ENCODE measurements around the gene ARHGAP23. TPM values are rescaled to one million over a fixed set of nuclear protein-coding genes. Genes with fewer than 3 reads are reported as not detected.

The ARHGAP23 gene
- total and polyA plus RNA-seq, 2 experiments from 2014 or later, result 16.0 to 30.0 TPM

- H3K36me3 ChIP-seq (replicated peaks; ENCODE audit: insufficient read depth, low read depth), result no peaks in the 10 kb centered on the region
- peaks cover 2% of the 10 kb centered on the region for H4K20me1 ChIP-seq (ENCODE audit: insufficient read depth, poor library complexity, severe bottlenecking)
- H3K4me3 ChIP-seq, result no peak overlapping the region
- H3K79me2 ChIP-seq, result peaks cover 4% of the 10 kb centered on the region
- TF ChIP-seq CTCF (IDR thresholded peaks at IDR 0.05; ENCODE audit: poor library complexity) (no peak), EZH2phosphoT487 (IDR thresholded peaks at IDR 0.05; ENCODE audit: low read depth, severe bottlenecking, unreplicated experiment) (no peak), EZH2 (IDR thresholded peaks at IDR 0.05; ENCODE audit: borderline replicate concordance) (no peak)
- no peaks in the 10 kb centered on the region for H3K9me3 ChIP-seq (ENCODE audit: low read depth)
- WGBS (ENCODE audit: low lambda C conversion rate, missing lambda C conversion rate), result 89% methylated on average over 2 of the region's 2 CpGs
- no peaks in the 10 kb centered on the region for H3K27me3 ChIP-seq
- no peak overlapping the region for H2AFZ ChIP-seq
- H3K4me2 ChIP-seq, result no peak overlapping the region
- H3K27ac ChIP-seq, result no peak overlapping the region
- DNase-seq (ENCODE audit: low spot score), result no peak
- H3K4me1 ChIP-seq (ENCODE audit: insufficient read depth), result peaks cover 13% of the 10 kb centered on the region
- no peaks in the 10 kb centered on the region for H3K9me2 ChIP-seq (replicated peaks; ENCODE audit: insufficient read depth)
Observed at GRCh38 chr17:38430822-38431221, 2.6 kb downstream of the ARHGAP23 start.

DNA sequence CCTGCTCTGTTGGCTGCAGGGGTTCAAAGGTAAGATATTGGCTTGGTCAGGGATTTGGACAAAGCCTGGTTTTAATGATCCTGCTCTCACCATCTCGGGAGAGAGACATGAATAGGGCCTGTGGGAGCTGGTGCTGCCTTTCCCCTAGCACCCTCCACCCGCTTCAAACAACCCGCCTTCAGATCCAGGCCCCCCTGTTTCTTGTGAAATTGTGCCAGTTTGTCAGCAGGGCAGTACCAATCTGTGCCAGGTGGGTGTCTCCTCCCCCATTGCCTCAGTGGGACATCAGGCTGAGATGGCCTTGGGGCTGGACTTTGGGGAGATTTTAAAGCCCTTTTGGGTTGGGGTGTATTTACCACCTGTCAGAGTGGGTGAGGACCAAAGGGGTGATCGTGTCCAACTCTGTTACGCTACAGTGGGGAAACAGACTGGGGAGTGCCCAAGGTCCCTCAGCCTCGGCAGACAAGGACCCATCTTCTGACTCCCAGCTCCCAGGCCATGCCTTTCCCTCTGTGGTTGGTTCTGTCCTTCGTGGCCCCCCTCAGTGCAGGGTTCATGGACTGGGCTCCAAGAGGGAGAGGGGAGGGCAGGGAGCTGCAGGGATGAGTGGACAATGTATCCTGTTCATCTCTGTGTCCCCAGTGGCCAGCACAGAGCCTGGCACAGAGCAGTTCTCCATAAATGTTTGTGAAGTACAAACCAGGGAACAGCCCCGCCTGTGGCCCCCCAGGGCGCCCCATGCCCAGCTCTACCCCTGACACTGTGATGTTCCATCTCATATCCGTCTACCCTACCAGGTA is 3.3 kb downstream of the ARHGAP23 start:
- H4K20me1 ChIP-seq (ENCODE audit: insufficient read depth, poor library complexity, severe bottlenecking), result peaks cover 5% of the 10 kb centered on the region
- H3K79me2 ChIP-seq, result peaks cover 4% of the 10 kb centered on the region
- TF ChIP-seq EZH2phosphoT487 (IDR thresholded peaks at IDR 0.05; ENCODE audit: low read depth, severe bottlenecking, unreplicated experiment) (no peak), EZH2 (IDR thresholded peaks at IDR 0.05; ENCODE audit: borderline replicate concordance) (no peak), CTCF (IDR thresholded peaks at IDR 0.05; ENCODE audit: poor library complexity) (no peak)
- H3K27ac ChIP-seq, result no peak overlapping the region
- WGBS (ENCODE audit: low lambda C conversion rate, missing lambda C conversion rate), result 89% methylated on average over 10 of the region's 10 CpGs
- H3K4me2 ChIP-seq, result no peak overlapping the region
- no peak for DNase-seq (ENCODE audit: low spot score)
- H3K27me3 ChIP-seq, result no peaks in the 10 kb centered on the region
- H3K9me2 ChIP-seq (replicated peaks; ENCODE audit: insufficient read depth), result no peaks in the 10 kb centered on the region
- H2AFZ ChIP-seq, result no peak overlapping the region
- no peaks in the 10 kb centered on the region for H3K36me3 ChIP-seq (replicated peaks; ENCODE audit: insufficient read depth, low read depth)
- peaks cover 13% of the 10 kb centered on the region for H3K4me1 ChIP-seq (ENCODE audit: insufficient read depth)
- H3K9me3 ChIP-seq (ENCODE audit: low read depth), result no peaks in the 10 kb centered on the region
- no peak overlapping the region for H3K4me3 ChIP-seq

DNA sequence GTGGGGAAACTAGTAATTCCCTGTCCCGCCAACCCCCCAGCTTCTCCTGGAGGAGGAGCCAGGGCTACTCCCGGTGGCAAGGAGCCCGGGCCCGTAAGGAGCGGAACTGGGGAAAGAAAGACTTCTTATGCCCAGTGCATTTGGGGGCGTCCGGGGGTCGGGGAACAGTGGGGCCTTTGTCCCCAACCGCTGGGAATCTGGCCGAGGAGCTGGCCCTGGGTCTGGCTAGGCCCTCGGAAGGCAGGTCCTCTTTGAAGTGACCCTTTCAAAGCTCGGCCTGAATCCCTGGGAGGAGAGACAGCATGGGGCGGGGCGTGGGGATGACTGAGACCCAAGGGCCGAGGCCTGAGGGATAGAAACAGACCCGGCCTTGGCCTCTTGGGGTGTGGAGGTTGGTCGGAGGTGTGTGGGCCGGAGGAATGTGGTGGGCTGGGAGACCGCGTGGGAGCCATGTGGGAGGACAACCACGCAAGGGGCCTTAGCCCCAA is 6.0 kb downstream of the ARHGAP23 start:
- TF ChIP-seq EZH2phosphoT487 (IDR thresholded peaks at IDR 0.05; ENCODE audit: low read depth, severe bottlenecking, unreplicated experiment) (no peak), CTCF (IDR thresholded peaks at IDR 0.05; ENCODE audit: poor library complexity) (no peak), EZH2 (IDR thresholded peaks at IDR 0.05; ENCODE audit: borderline replicate concordance) (no peak)
- Histone ChIP-seq H3K79me2 (peaks cover 4% of the 10 kb centered on the region), H3K4me1 (ENCODE audit: insufficient read depth) (peaks cover 1% of the 10 kb centered on the region), H3K27me3 (no peaks in the 10 kb centered on the region), H3K4me2 (no peak overlapping the region), H3K9me2 (replicated peaks; ENCODE audit: insufficient read depth) (no peaks in the 10 kb centered on the region), H2AFZ (no peak overlapping the region), H3K4me3 (no peak overlapping the region), H3K36me3 (replicated peaks; ENCODE audit: insufficient read depth, low read depth) (no peaks in the 10 kb centered on the region), H3K27ac (no peak overlapping the region), H3K9me3 (ENCODE audit: low read depth) (no peaks in the 10 kb centered on the region), H4K20me1 (ENCODE audit: insufficient read depth, poor library complexity, severe bottlenecking) (peaks cover 5% of the 10 kb centered on the region)
- DNase-seq (ENCODE audit: low spot score), result no peak
- 90% methylated on average over 21 of the region's 21 CpGs for WGBS (ENCODE audit: low lambda C conversion rate, missing lambda C conversion rate)

Data from hepatocyte (in vitro differentiated cells).